ENCODE results near the gene CARS1. TPM values are rescaled to one million over a fixed set of nuclear protein-coding genes. Genes with fewer than 3 reads are reported as not detected.
"Not testable (repeated sequence)": the region's sequence is repeated elsewhere in the genome, so short reads cannot be mapped to it uniquely, and the experiment has no call there.

CARS1 gene
- total RNA-seq, 1 donor from 2014 or later: 57.9 TPM

DNA sequence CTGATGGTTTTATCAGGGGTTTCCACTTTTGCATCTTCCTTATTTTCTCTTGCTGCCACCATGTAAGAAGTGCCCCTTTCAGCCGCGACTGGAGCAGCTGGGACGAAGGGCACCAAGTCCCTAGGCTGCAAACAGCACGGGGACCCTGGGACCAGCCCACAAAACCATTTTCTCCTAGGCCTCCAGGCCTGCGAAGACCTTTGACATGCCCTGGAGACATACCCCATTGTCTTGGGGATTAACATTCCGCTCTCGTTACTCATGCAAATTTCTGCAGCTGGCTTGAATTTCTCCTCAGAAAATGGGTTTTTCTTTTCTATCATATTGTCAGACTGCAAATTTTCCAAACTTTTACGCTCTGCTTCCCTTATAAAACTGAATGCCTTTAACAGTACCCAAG, 6.7 kb upstream of the CARS1 start:
- intact Hi-C loops (cut with micrococcal nuclease): not testable (repeated sequence)

DNA sequence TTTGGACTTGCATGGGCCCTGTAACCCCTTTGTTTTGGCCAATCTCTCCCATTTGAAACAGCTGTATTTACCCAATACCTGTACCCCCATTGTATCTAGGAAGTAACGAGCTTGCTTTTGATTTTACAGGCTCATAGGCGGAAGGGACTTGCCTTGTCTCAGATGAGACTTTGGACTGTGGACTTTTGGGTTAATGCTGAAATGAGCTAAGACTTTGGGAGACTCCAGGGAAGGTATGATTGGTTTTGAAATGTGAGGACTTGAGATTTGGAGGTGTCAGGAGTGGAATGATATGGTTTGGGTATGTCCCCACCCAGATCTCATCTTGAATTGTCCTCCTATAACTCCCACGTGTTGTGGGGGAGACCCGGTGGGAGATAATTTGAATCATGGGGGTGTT, 6.2 kb upstream of the CARS1 start:
- intact Hi-C loops (cut with micrococcal nuclease): not testable (repeated sequence)

DNA sequence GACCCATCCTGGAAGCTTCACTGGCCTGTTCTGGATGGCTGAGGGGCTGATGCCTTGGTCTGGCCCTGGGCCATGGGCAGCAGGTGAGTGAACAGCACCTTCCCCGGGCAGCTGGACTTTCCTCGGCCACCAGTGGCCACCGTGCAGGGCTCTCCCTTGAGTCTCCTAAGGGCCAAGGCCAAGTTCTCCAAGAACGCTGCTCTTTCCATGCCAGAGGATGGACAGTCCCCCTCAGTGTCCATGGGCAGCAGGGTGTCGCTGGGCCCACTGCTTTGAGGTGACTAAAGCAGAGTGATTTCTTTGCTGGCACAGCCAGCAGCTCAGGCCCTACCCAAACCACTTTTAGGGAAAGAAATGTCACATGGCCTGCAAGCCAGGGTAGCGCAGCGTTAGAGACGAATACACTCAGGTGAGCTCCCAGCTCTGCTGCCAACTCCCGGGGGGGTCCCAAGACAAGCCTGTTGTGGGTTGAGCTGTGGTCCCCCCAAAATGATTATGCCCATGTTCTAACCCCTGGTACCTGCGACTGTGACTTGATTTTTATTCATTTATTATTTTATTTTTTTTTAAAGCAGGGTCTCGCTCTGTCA, 3.3 kb upstream of the CARS1 start:
- intact Hi-C loops (cut with micrococcal nuclease): no loop called here

DNA sequence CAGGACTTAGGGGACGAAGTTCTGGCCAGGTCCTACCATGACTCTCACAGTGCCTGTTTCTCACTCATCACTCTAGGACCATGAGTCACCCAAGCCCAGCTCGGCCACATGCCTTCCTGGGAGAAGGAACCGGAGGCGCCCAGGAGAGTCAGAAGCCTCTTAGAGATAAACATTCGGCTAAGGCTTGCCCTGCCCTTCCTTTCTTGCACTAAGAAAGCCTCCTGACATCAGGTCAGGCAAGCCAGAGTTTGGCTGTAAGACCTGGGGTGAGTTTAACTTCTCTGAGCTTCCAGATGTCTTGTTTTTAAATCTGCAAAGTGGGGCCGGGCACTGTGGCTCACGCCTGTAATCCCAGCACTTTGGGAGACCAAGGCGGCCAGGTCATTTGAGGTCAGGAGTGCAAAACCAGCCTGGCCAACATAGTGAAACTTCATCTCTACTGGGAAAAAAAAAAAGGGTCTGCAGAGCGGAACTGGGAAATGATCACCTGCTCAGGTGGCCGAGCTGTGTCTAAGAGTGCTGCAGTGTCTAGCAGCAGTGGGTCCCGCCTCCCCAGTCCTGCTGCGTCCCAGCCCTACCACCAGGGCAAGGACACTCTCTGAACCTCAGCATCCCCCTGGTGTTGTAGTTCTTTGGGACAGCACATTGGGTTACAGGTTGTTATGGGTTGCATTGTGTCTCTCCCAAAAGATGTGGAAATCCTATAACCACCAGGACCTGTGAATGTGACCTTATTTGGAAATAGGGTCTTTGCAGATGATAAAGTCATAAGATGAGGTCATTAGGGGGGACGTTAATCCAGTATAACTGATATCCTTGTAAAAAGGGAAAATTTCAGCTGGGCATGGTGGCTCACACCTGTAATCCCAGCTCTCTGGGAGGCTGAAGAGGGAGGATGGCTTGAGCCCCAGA, 1.8 kb upstream of the CARS1 start:
- intact Hi-C loops (cut with micrococcal nuclease): loop anchor here (5.0 kb wide), 1 partner anchor 363 kb away; no protein-coding TSS in a partner anchor

DNA sequence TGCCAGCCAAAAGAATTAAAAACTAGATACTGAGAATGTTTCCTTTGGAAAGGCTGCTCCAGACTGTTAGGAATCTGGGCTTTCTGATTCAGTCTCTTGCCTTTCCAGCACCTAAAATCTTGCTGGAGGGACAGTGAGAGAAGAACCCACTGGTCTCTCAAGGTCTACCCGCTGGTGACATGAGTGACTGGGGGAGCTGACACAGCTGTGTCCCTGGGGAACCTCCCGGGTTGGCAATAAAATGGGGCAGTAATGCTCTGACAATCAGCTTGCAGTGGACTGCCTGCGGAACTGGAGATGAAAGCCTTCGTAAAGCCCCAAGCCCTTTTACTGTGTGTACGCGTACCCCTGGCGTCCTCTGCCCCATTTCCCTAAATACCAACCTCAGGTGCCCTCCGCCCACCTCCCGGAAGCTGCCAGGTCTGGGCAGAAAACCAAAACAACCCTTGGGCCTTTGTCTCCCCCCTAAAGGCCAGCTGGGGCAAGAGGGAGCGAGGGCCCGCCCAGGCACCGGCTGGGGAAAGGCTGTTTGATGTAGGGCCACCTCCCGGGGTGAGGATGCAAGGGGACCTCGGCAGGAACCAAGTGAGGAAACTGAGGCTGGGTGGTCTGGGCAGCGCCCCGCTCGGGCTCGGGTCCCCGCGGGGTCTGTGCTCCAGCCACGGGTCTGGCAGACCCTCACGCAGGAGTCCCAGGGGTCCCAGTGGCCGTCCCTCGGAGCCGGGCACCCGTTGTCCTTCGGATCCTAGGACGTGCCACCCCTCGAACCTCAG, 741 bp downstream of the CARS1 start:
- intact Hi-C loops (cut with micrococcal nuclease): loop anchor here (1.0 to 5.0 kb wide), 4 partner anchors 64 to 656 kb away; partner anchors contain the start of genes CDKN1C, NAP1L4 and TSSC4

DNA sequence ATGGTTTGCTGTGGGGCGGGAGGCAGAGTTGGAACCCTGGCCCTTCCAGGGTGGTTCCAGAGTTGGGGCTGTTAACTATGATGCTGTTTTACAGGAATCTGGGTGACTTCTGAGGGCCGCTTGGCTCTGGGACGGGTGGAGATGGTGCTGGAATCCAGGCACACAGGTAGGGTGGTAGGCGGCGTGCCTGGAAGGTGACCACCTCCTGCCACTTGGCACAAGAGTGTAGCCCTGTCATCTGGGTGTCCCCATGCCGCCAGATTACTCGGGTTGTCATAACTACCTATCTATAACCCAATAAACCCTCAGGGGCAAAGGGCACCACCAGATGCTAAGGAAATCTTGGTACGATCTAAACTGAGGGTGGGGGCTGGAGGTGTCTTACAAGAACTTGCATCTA, 1.3 kb downstream of the CARS1 start:
- intact Hi-C loops (cut with micrococcal nuclease): loop anchor here (5.0 kb wide), 1 partner anchor 366 kb away; no protein-coding TSS in a partner anchor

DNA sequence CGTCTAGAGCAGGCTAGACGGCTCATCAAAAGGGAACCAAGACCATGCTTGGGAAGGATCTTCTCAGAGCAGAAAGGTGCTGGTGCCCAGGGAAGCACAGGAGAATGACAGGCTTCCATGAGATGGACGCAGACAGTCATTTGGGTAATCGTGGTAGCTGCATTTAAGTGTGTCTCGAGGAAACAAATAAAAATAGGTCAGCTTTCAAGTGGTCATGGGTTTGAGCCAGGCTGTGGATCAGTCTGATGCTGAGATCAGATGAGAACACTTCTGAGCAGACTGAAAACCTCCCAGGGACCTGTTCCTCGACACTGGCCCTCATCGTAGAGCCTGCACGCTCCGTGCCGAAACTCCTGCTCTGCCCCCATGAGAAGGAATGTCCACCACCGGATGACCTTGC, 4.7 kb downstream of the CARS1 start:
- intact Hi-C loops (cut with micrococcal nuclease): no loop called here

DNA sequence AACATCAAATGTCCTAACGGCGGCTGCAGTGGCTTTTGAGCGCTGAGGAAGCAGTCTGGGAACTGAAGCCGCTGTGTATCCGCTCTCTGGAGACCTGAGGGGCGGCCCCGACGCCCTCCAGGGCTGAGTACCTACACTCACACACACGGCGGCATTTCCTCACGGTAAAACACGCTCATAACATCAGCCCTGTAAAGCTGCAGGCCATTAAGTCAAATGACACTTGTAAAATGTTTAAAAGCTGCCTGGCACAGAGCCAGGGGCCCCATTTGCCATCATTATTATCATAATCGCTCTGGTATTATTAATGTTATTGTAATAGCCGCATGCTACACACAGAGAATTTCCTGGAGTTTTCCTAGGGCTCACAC, 5.1 kb downstream of the CARS1 start:
- intact Hi-C loops (cut with micrococcal nuclease): no loop called here

DNA sequence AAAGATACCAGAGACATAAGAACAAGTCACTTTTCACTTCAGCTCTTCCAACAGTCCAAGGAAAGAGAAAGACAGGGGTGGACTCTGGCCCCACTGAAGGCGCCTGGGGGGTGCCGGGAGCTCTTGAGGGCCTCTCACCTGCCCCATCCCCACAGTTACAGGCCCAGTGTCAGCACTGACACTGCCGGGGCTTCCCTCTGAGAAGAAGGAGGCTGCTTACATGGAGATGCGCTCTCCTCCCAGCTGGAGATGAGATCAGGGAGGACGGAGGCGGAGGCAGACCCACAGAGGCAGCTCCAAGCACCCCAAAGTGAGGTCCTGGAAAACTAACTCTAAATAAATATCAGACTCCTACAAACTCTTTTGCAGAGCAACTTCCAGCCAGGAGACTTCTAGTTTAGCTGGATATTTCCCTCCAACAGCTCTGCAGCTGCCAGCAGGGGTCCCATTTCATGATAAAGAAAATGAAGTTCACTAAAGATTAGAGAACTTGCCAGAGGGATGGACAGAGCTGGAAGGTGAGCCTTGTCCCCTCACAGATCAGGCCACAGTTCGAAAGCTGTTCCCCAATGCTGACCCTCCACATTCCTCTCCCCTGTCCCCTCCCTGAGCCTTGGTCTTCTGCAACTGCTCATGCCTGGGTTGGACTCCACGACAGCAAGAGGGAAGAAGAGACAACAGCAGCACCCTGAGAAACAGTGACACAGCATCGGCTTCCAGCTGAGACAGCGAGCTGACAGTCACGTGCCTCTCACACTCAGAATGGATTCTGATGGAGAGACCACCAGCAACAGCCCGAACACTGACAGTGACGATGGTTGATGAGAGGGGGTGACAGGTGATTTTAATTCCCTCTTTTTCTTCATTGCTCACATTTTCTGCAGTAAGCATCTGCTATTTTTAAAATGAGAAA, 5.8 kb downstream of the CARS1 start:
- intact Hi-C loops (cut with micrococcal nuclease): no loop called here

DNA sequence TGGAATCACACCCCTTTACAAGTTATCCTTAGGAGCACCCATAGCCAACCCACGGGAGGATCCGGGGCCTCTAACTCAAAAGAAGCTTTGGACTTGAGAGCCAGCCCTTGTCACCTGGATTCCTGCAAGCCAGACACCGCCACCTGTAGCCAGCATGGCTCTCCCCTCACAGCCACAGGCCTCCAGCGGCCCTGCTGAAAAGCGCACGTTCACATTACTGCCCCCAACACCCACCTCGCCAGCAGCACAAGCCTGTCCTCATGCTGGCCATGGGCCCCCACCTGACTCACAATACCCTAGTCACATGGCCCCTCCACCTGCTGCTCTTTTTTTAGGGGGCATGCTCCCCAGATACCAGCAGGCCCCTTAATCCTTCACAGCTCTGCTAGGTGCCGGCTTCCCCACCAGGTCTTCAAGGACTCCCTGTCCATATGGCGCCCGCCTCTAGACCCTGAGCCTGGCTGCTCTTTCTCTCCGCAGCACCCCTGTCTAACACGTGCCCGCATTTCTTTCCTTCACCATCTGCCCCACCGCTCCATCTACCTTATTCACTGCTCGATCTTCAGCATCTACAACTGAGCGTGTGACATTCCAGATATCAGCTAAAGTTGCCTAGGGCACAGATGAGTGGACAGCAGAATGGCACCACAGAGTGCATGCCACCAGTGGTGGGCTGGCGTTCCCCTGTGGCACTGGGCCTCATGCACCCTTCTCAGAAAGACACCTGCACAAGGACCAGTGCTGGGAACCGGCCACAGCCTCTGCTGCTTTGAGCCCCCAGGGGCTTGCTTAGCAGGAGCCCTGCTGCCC, 6.6 kb downstream of the CARS1 start:
- intact Hi-C loops (cut with micrococcal nuclease): no loop called here

DNA sequence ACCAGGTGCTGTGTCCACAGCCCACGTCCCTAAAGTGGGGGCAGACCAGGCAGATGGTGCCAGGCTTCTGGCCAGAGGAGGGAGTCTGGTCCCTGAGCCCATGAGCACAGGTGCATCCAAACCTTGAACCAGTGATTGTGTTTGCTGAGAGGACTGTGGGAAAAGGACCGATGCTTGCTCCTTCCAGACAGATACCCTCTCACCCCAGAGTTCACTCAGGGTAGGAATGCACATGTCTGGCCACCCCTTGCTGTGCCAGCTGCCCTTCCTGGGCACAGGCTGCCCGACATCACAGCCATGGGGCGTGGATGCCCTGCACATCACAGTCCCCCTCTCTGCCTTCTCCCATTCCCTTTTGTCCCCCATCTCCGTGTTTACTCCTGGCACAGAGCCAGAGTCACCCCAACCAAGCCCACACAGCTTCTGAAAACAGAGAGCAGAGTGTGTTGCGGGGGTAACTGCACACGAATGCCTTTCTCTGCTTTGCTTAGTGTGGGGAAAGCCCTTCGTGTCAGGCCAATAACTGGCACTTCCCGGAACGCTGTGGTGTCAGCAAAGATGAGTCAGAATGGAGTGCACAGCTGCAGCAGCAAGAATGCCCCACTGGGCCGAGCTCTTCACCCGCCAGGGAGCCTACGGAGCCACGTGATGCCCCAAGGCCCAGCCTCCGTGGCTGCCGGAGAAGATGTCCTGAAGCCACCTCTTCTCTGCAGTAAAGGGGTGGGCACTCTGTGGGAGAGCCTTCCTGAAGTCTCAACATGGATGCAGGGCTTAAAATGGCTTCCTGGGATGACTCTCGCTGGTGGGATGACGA, 7.6 kb downstream of the CARS1 start:
- intact Hi-C loops (cut with micrococcal nuclease): no loop called here

DNA sequence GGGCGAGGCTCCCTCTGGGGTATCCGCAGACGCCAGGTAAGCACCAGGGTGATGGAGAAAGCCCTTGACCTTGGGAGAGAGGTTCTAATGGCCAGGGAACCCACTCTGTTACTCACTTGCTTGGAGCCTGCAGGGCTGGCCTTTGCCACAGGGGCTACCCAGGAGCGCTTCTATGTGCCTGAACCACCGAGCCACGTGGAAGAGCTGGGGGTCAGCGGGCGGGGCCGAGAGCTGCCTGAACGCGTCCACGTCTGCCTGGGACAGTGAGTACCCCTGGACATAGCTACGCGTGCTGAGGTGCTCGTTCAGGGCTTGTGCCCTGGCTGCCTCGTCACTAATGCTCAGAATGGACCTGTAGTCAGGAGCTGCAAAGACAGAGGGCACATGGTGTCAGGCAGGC, 9.6 kb downstream of the CARS1 start:
- intact Hi-C loops (cut with micrococcal nuclease): no loop called here

DNA sequence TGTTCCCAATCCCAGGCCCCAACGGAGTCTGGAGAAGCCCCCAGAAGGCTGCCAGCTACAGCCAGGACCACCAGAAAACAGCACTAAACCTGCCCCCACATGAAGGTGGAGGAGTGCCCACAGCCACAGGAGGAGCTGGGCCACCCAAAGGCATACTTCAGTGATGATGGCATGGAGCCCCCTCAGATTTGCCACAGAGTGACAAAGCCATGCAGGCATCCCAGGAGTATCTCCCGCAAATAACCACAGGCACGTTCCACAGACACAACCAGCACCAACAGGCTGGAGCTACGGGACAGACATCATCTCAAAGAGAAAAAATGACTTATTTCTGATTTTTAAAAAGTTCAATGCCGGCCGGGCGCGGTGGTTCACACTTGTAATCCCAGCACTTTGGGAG, 10.6 kb downstream of the CARS1 start:
- intact Hi-C loops (cut with micrococcal nuclease): no loop called here

DNA sequence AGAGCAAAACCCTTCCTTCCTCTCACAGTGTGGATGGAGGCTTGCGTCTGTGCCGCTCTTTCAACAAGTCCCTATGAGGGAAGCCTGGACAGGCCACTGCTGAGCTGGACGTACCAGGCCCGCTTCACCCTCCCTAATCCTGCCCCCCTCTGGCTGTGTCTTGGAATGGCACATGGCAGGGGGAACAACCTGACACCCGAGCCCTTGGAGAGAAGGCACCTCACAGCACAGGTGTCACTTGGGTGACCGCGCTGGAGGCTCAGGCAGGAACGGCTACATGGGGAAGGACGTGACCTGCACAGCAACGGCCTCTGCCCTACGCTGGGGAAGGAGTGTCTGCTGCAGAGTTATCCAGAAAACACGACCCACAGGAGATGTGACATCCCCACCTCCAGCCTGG, 11.0 kb downstream of the CARS1 start:
- intact Hi-C loops (cut with micrococcal nuclease): no loop called here

DNA sequence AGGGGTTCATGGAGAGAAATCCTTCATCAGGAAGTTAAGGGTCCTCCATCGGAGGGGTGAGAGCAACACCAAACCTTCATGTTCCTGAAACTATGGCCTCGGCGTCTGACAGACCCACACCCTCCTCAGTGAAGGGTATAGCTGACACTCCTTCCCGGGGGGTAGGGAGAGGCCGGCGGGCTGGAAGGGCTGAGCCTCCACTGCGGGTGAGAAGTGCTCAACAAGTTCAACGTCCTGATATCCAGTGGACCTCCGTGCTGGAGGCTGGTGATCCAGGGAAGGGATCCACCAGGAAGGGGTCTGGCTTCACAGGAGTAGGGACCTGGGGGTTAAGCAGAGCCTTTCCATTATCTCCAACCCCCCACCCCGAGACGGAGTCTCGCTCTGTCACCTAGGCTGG, 12.3 kb downstream of the CARS1 start:
- intact Hi-C loops (cut with micrococcal nuclease): no loop called here

DNA sequence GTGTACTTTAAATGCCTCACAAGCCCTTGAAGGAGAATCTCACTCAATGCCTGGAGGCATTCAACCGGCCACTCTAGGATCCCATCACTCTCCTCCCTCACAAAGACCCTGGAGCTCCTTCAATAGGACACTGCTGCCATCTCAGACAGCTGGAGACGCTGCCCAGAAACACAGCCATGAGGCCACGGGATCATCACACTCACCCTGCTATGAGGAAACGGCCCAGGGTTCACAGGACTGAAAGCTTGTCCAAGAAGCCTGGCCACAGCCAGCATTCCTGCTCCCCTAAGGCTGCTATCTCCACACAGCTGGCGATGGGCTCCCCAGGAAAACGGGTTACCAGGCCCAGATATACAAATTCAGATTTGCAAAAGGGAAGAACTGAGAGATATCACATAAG, 13.2 kb downstream of the CARS1 start:
- intact Hi-C loops (cut with micrococcal nuclease): no loop called here

DNA sequence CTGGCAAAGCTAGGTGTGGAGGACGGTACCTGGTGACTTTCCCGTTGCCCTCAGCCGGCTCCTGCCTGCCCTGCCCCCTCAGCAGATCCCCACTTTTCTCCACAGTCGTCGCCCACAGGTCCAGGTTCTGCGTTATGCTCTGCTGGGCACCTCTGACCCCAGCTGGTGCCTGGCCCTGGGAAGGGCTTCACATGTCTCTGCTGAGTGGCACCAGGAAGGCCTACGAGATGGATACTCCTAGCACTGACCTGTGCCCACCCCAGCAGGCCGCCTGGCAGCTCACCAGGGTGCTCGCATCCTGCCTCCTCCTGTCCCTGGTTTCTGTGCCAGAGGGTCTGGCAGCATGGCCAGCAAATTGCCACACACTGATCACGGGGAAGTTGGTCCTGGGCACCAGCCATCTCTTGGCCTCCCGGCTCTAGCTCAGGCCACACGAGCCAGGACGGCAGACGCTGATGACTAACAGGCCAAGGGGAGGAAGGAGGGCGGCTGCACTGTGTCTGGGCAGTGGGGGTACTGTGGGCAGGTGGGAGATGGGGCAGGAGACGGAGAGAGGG, 13.8 kb downstream of the CARS1 start:
- intact Hi-C loops (cut with micrococcal nuclease): no loop called here

DNA sequence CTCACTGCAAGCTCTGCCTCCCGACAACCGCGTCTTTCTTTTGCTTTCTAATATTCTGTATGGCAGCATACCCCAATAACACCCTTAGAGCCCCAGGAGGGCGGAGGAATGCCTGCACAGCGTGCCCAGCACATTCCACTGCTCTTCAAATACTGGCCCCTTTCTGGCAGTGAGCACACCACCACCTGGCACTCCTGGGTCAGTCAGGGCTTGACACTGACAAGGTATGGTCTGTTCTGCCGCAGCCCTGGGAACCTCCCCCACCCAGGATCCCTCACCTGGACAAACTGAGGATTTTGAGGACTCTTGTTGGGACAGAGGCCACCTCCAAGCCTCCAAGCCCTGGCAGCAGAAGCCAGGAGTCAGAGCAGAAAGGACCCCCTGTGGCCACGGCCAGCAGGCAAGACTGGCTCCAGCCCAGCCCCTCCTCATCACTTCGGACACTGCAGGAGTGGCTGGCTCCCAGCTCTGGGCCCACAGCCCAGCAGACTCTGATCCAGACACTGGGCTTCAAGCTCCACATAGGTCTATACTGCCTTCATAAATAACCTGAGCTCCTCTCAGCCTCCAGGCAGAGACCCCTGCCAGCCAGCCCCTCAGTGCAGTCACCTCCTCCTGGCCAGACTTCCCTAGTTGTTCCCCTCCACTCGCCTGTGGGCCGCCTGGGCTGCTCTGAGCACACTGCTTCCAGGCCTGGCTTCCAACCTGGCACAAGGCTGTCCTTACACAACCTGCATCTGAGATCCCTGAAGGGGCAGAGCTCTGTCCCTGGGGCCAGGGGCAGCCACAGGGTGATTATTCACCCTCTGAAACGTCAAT, 14.5 kb downstream of the CARS1 start:
- intact Hi-C loops (cut with micrococcal nuclease): no loop called here
